RWPE2 (cell line): ENCODE results near the gene TTC23L.

ENCODE experiments used
- ATAC-seq: fragments of 200-7000 bp; cut with Tn5 transposase; 3 replicates; pipeline ENCODE4 v1.9.1; 2021; ENCODE audit warnings: low read depth
- DNase-seq: peaks from one replicate; pipeline ENCODE4 v3.0.0-alpha.2; 2020; ENCODE audit warnings: low spot score
- H3K27ac ChIP-seq: fragments of 450-650 bp; 2 replicates; pipeline ENCODE4 v1.5.1; 2017; ENCODE audit warnings: mild to moderate bottlenecking; ENCODE audit not compliant: poor library complexity, severe bottlenecking
- H3K27me3 ChIP-seq: fragments of 250-450 bp; sonication (Bioruptor Pico); 2 replicates; pipeline ENCODE4 v1.5.1; 2021; ENCODE audit warnings: mild to moderate bottlenecking, moderate library complexity; ENCODE audit not compliant: insufficient read depth, poor library complexity, severe bottlenecking
- H3K36me3 ChIP-seq: fragments of 250-450 bp; sonication (Bioruptor Pico); 2 replicates; pipeline ENCODE4 v1.5.1; 2020; ENCODE audit warnings: low read depth, mild to moderate bottlenecking, moderate library complexity
- H3K4me1 ChIP-seq: fragments of 250-450 bp; sonication (Bioruptor Pico); 2 replicates; pipeline ENCODE4 v1.5.1; 2021; ENCODE audit warnings: mild to moderate bottlenecking, moderate library complexity; ENCODE audit not compliant: insufficient read depth, poor library complexity, severe bottlenecking
- H3K4me3 ChIP-seq: fragments of 250-450 bp; sonication (Bioruptor Pico); 2 replicates; pipeline ENCODE4 v1.5.1; 2021; ENCODE audit warnings: mild to moderate bottlenecking, moderate library complexity; ENCODE audit not compliant: severe bottlenecking
- H3K9me3 ChIP-seq: fragments of 250-450 bp; sonication (Bioruptor Pico); 2 replicates; pipeline ENCODE4 v1.5.1; 2021; ENCODE audit warnings: mild to moderate bottlenecking, moderate library complexity; ENCODE audit not compliant: severe bottlenecking
- TF ChIP-seq, protein P1 (sequence below): fragments of 450-650 bp; IDR thresholded peaks from one replicate; pipeline ENCODE4 v1.5.1; 2017; ENCODE audit warnings: mild to moderate bottlenecking, moderate library complexity; ENCODE audit not compliant: poor library complexity, severe bottlenecking

Gene TTC23L

DNA sequence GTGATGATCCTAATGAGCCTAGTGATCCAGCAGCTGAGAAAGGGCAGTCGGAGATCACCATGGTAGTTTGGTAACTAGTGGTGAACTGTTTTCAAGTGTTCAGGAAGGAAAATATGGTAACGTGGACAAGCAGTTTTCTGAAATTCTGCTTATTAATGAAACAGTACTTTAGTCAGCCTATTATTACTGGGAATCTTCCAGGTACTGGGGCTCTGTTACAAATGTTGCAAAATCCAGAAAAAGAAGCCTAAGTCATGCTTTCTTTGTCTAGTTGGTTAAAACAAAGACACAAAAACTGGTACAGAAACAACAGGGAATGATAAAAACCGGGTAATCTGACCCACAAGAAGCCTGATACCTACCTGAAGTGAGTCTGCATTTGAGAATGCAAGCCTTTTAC is 18.2 kb downstream of the TTC23L start:
- ATAC-seq (no peak), DNase-seq (no peak)
- Histone ChIP-seq H3K4me3 (no peak overlapping the region), H3K27ac (no peak overlapping the region), H3K9me3 (no peaks in the 10 kb centered on the region), H3K36me3 (no peaks in the 10 kb centered on the region), H3K27me3 (no peaks in the 10 kb centered on the region), H3K4me1 (no peaks in the 10 kb centered on the region)
- TF ChIP-seq, protein P1, sequence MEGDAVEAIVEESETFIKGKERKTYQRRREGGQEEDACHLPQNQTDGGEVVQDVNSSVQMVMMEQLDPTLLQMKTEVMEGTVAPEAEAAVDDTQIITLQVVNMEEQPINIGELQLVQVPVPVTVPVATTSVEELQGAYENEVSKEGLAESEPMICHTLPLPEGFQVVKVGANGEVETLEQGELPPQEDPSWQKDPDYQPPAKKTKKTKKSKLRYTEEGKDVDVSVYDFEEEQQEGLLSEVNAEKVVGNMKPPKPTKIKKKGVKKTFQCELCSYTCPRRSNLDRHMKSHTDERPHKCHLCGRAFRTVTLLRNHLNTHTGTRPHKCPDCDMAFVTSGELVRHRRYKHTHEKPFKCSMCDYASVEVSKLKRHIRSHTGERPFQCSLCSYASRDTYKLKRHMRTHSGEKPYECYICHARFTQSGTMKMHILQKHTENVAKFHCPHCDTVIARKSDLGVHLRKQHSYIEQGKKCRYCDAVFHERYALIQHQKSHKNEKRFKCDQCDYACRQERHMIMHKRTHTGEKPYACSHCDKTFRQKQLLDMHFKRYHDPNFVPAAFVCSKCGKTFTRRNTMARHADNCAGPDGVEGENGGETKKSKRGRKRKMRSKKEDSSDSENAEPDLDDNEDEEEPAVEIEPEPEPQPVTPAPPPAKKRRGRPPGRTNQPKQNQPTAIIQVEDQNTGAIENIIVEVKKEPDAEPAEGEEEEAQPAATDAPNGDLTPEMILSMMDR = no peak

- ATAC-seq = no peak
- H3K36me3 ChIP-seq = no peaks in the 10 kb centered on the region
- TF ChIP-seq, protein P1 = no peak
- H3K4me3 ChIP-seq = no peak overlapping the region
- H3K27ac ChIP-seq = no peak overlapping the region
- H3K4me1 ChIP-seq = no peaks in the 10 kb centered on the region
- no peaks in the 10 kb centered on the region for H3K9me3 ChIP-seq
- no peaks in the 10 kb centered on the region for H3K27me3 ChIP-seq
- DNase-seq = no peak
These were observed 18.9 kb downstream of the TTC23L start for GRCh38 chr5:34857894-34858293.

GRCh38 chr5:34858790-34859189 is 19.8 kb downstream of the TTC23L start:
- H3K9me3 ChIP-seq = no peaks in the 10 kb centered on the region
- no peak overlapping the region for H3K27ac ChIP-seq
- H3K4me1 ChIP-seq = no peaks in the 10 kb centered on the region
- H3K27me3 ChIP-seq = no peaks in the 10 kb centered on the region
- TF ChIP-seq, protein P1 = no peak
- no peak for ATAC-seq
- H3K4me3 ChIP-seq = no peak overlapping the region
- no peaks in the 10 kb centered on the region for H3K36me3 ChIP-seq
- no peak for DNase-seq

GRCh38 chr5:34859253-34859652 is 20.3 kb downstream of the TTC23L start:
- ATAC-seq (no peak), DNase-seq (no peak)
- Histone ChIP-seq H3K9me3 (no peaks in the 10 kb centered on the region), H3K27ac (no peak overlapping the region), H3K4me1 (no peaks in the 10 kb centered on the region), H3K27me3 (no peaks in the 10 kb centered on the region), H3K4me3 (no peak overlapping the region), H3K36me3 (no peaks in the 10 kb centered on the region)
- TF ChIP-seq, protein P1 = no peak

- no peak overlapping the region for H3K4me3 ChIP-seq
- ATAC-seq (no peak), DNase-seq (no peak)
- no peak overlapping the region for H3K27ac ChIP-seq
- TF ChIP-seq, protein P1 = no peak
- H3K36me3 ChIP-seq = no peaks in the 10 kb centered on the region
- H3K4me1 ChIP-seq = no peaks in the 10 kb centered on the region
- H3K27me3 ChIP-seq = no peaks in the 10 kb centered on the region
- H3K9me3 ChIP-seq = no peaks in the 10 kb centered on the region
These were observed 25.0 kb downstream of the TTC23L start for GRCh38 chr5:34863946-34864345.
